ENCODE data around the gene PYROXD2.

PYROXD2 gene

GRCh38 chr10:98374217-98374985, 40.6 kb downstream of the PYROXD2 start:
- H3K4me1 Mint-ChIP-seq = no peaks in the 10 kb centered on the region
- H3K27ac Mint-ChIP-seq = no peak overlapping the region
- no peak for ATAC-seq

GRCh38 chr10:98373260-98374040, 41.5 kb downstream of the PYROXD2 start:
- no peak overlapping the region for H3K4me3 Mint-ChIP-seq
- no peak overlapping the region for H3K27ac Mint-ChIP-seq
- H3K27me3 Mint-ChIP-seq = peaks cover 29% of the 10 kb centered on the region
- peaks cover 3% of the 10 kb centered on the region for H3K9me3 Mint-ChIP-seq
- H3K36me3 Mint-ChIP-seq = no peaks in the 10 kb centered on the region
- ATAC-seq = no peak
- H3K4me1 Mint-ChIP-seq = no peaks in the 10 kb centered on the region

More at GRCh38 chr10:98374217-98374985, 40.6 kb downstream of the PYROXD2 start:
- no peaks in the 10 kb centered on the region for H3K36me3 Mint-ChIP-seq
- no peak overlapping the region for H3K4me3 Mint-ChIP-seq
- peaks cover 29% of the 10 kb centered on the region for H3K27me3 Mint-ChIP-seq
- peaks cover 3% of the 10 kb centered on the region for H3K9me3 Mint-ChIP-seq

GRCh38 chr10:98370831-98371820, 43.9 kb downstream of the PYROXD2 start:
- peaks cover 3% of the 10 kb centered on the region for H3K9me3 Mint-ChIP-seq
- H3K4me3 Mint-ChIP-seq = no peak overlapping the region

GRCh38 chr10:98369801-98370200, 45.2 kb downstream of the PYROXD2 start:
- Mint-ChIP-seq H3K27ac (no peak overlapping the region), H3K27me3 (peaks cover 29% of the 10 kb centered on the region), H3K4me1 (peaks cover 1% of the 10 kb centered on the region), H3K36me3 (no peaks in the 10 kb centered on the region), H3K4me3 (no peak overlapping the region), H3K9me3 (peaks cover 3% of the 10 kb centered on the region)
- no peak for ATAC-seq

More at GRCh38 chr10:98370831-98371820, 43.9 kb downstream of the PYROXD2 start:
- Mint-ChIP-seq H3K27ac (no peak overlapping the region), H3K36me3 (no peaks in the 10 kb centered on the region), H3K4me1 (no peaks in the 10 kb centered on the region), H3K27me3 (peaks cover 38% of the 10 kb centered on the region)
- ATAC-seq = no peak

DNA sequence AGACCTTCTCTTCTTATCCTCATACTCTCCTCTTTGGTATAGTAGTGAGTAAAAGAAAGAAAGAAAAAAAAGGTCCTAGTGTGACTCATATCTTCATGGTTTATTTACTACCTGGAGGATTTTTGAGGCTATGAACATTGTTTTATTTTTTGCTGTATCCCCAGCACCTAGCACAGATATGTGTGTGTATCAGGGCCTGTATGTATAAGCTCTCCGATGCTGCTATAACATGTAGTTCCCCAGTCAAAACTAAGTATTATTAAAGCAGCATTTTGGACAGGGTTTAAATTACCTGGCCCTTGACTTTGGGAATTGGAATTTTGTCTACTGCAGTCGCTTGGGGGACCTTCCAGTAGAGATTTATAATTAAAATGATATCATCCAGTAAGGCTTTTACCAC, 46.3 kb downstream of the PYROXD2 start:
- Mint-ChIP-seq H3K36me3 (no peaks in the 10 kb centered on the region), H3K4me1 (peaks cover 8% of the 10 kb centered on the region), H3K27ac (no peak overlapping the region), H3K4me3 (no peak overlapping the region), H3K27me3 (peaks cover 21% of the 10 kb centered on the region), H3K9me3 (peaks cover 3% of the 10 kb centered on the region)
- ATAC-seq = no peak

DNA sequence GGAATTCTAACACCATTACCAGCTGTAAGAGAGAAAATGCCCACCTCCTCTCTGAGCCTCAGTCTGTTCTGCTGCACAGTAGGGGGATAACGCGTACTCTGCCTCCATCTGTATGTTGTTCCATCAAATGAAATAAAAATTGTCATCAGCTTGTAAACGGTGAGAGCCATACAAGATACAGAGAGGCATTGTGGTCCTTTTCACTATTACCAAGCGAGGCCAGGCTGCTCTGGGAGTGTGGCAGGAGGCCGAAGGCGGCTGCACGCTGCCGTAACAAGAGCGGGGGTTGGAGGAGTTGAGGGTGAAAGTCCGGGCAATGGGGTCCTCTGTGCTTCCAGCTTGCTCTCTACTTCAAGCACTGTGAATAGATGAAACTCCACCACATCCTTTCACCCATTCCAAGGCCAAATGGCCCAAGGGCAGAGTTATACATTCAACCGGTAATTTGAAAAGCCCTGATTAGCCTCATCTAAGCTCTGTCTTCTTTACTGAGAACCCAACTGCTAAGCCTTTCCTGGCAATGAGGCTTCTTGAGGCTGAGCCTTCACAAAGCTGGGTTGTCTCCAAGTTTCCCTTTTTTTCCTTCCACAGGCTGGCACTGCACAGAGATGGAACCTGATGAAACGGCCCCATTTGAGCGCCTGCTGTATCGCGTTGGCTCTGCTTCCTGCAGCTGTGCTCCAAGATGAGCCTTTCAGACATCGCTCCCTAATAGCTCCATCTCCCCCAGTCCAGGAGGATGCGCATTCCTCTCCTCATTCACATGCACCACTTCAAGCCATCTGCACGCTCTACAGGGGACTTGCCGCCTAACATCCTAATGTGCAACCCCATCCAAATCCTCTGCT, 47.2 kb downstream of the PYROXD2 start:
- Mint-ChIP-seq H3K27ac (no peak overlapping the region), H3K36me3 (no peaks in the 10 kb centered on the region), H3K4me3 (no peak overlapping the region), H3K4me1 (peaks cover 8% of the 10 kb centered on the region), H3K27me3 (peaks cover 21% of the 10 kb centered on the region), H3K9me3 (peaks cover 3% of the 10 kb centered on the region)
- no peak for ATAC-seq

- Mint-ChIP-seq H3K36me3 (no peaks in the 10 kb centered on the region), H3K27me3 (peaks cover 9% of the 10 kb centered on the region)
- ATAC-seq = no peak
Measured at GRCh38 chr10:98366062-98366530, 48.9 kb downstream of the PYROXD2 start.

DNA sequence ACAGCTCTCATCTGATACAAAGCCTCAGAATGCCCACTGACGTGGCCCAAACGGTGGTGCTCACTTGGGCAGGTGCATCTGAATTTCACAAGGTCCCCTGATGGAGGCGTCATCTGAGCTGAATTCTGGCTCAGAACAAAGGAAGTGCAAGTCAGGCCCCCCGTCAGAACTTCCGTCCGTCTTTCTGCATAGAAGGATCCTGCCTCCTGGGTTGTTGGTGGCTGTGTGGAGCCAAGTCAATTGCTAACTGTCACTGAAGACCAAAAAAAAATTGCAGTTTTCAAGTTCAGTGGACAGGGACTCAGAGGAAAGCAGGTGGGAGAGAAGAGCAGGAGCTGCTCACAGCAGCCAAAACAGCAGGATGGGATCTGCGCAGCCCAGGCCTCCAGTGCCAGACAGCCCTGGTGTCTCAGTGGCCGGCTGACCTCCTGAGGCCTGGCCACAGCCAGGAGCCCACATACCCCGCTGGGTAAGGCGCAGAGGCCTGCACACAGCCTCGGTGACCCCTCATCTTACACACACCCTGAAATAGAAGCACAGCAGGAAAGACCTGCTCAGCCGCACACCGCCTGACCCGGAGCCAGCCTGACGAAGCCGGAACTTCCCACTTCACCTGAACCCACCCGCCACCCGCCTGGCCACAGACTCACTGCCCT, 49.4 kb downstream of the PYROXD2 start:
- H3K4me1 Mint-ChIP-seq = peaks cover 14% of the 10 kb centered on the region
- peaks cover 9% of the 10 kb centered on the region for H3K27me3 Mint-ChIP-seq
- no peaks in the 10 kb centered on the region for H3K36me3 Mint-ChIP-seq
- no peak overlapping the region for H3K27ac Mint-ChIP-seq
- no peak overlapping the region for H3K4me3 Mint-ChIP-seq
- no peak for ATAC-seq
- no peaks in the 10 kb centered on the region for H3K9me3 Mint-ChIP-seq

More at GRCh38 chr10:98366062-98366530, 48.9 kb downstream of the PYROXD2 start:
- Mint-ChIP-seq H3K4me1 (peaks cover 14% of the 10 kb centered on the region), H3K9me3 (no peaks in the 10 kb centered on the region), H3K27ac (no peak overlapping the region), H3K4me3 (no peak overlapping the region)

DNA sequence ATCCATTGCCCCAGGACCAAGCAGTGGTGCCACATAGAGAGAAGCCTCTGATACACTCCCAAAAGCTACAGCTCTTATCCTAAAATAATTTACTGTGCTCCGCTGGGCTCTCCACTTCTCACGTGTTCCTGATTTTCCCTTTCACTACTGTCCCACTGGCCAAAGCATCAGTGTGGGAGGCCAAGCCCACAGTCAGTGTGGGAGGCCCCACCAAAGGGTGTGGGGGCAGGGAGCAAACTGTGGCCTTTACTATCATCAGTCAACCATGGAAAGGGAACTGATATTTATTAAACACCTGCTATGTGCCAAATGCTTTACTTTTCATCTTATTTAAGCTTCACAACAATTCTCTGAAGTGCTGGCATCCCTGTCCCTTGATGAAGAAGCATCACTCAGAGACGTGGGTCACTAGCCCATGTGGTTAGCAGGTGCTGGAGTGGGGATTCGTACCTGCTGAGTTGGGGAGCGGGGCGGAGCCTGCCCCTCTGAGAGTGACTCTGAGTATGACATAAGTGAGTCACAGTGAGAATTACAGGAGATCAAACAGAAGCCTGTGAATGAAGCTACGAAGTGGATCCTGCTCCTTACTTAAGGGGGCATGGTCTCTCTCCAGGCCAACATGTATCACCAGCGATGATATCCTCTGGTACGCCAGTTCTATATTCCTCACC, 50.4 kb downstream of the PYROXD2 start:
- Mint-ChIP-seq H3K9me3 (no peaks in the 10 kb centered on the region), H3K27ac (no peak overlapping the region), H3K4me1 (peaks cover 14% of the 10 kb centered on the region), H3K36me3 (no peaks in the 10 kb centered on the region), H3K4me3 (no peak overlapping the region), H3K27me3 (peaks cover 9% of the 10 kb centered on the region)
- ATAC-seq = no peak

- Mint-ChIP-seq H3K36me3 (no peaks in the 10 kb centered on the region), H3K27ac (no peak overlapping the region), H3K4me3 (no peak overlapping the region), H3K9me3 (no peaks in the 10 kb centered on the region), H3K4me1 (peaks cover 14% of the 10 kb centered on the region), H3K27me3 (peaks cover 9% of the 10 kb centered on the region)
- no peak for ATAC-seq
Measured at GRCh38 chr10:98363220-98363619, 51.8 kb downstream of the PYROXD2 start.

- ATAC-seq = peak; percentile 83
- no peaks in the 10 kb centered on the region for H3K9me3 Mint-ChIP-seq
- peaks cover 14% of the 10 kb centered on the region for H3K4me1 Mint-ChIP-seq
- H3K36me3 Mint-ChIP-seq = no peaks in the 10 kb centered on the region
- H3K4me3 Mint-ChIP-seq = no peak overlapping the region
- H3K27ac Mint-ChIP-seq = no peak overlapping the region
- H3K27me3 Mint-ChIP-seq = peaks cover 2% of the 10 kb centered on the region
Measured at GRCh38 chr10:98361131-98362025, 53.6 kb downstream of the PYROXD2 start.

- Mint-ChIP-seq H3K4me1 (peaks cover 15% of the 10 kb centered on the region), H3K4me3 (no peak overlapping the region), H3K9me3 (no peaks in the 10 kb centered on the region), H3K36me3 (no peaks in the 10 kb centered on the region), H3K27ac (no peak overlapping the region), H3K27me3 (peaks cover 30% of the 10 kb centered on the region)
- no peak for ATAC-seq
Measured at GRCh38 chr10:98357194-98357822, 57.7 kb downstream of the PYROXD2 start.
